Endodermal cell (in vitro differentiated cells): ENCODE results near the gene EPS8L3. TPM values are rescaled to one million over a fixed set of nuclear protein-coding genes. Genes with fewer than 3 reads are reported as not detected.

ENCODE experiments used
- DNase-seq: peaks from one replicate; pipeline ENCODE4 v3.0.0-alpha.2; 2017
- H3K27ac ChIP-seq: 2 replicates; pipeline ENCODE4 v1.5.1; 2013; ENCODE audit warnings: mild to moderate bottlenecking, low read depth, low read length, moderate library complexity
- H3K27me3 ChIP-seq: 2 replicates; pipeline ENCODE4 v1.6.1; 2013; ENCODE audit warnings: mild to moderate bottlenecking, low read length, moderate library complexity; ENCODE audit not compliant: insufficient read depth, control insufficient read depth, poor library complexity, severe bottlenecking
- H3K36me3 ChIP-seq: 2 replicates; pipeline ENCODE4 v1.7.0; 2013; ENCODE audit warnings: mild to moderate bottlenecking, low read length, moderate library complexity; ENCODE audit not compliant: control insufficient read depth, insufficient read depth
- H3K4me1 ChIP-seq: one replicate; pipeline ENCODE4 v1.7.0; 2013; ENCODE audit warnings: low read length; ENCODE audit not compliant: control insufficient read depth, insufficient read depth
- H3K4me3 ChIP-seq: 2 replicates; pipeline ENCODE4 v1.5.1; 2013; ENCODE audit warnings: mild to moderate bottlenecking, low read length, moderate library complexity
- H3K9ac ChIP-seq: 2 replicates; pipeline ENCODE4 v1.6.1; 2013; ENCODE audit warnings: mild to moderate bottlenecking, low read length, moderate library complexity; ENCODE audit not compliant: poor library complexity, severe bottlenecking; ENCODE audit errors: extremely low read depth
- H3K9me3 ChIP-seq: 2 replicates; pipeline ENCODE4 v1.6.1; 2013; ENCODE audit warnings: mild to moderate bottlenecking, low read length, moderate library complexity; ENCODE audit not compliant: control insufficient read depth
- H3K27ac Mint-ChIP-seq: 2 replicates; pipeline ENCODE4 v1.8.0; 2020; ENCODE audit warnings: mixed read lengths
- H3K27me3 Mint-ChIP-seq: 2 replicates; pipeline ENCODE4 v1.8.0; 2021; ENCODE audit warnings: mild to moderate bottlenecking, mixed read lengths; ENCODE audit not compliant: insufficient read depth
- H3K36me3 Mint-ChIP-seq: 2 replicates; pipeline ENCODE4 v1.8.0; 2020; ENCODE audit warnings: low read depth, mixed read lengths
- H3K4me1 Mint-ChIP-seq: 2 replicates; pipeline ENCODE4 v1.8.0; 2020; ENCODE audit warnings: mixed read lengths
- H3K4me3 Mint-ChIP-seq: 2 replicates; pipeline ENCODE4 v1.8.0; 2020; ENCODE audit warnings: mild to moderate bottlenecking, moderate library complexity, mixed read lengths
- H3K9me3 Mint-ChIP-seq: 2 replicates; pipeline ENCODE4 v1.8.0; 2020; ENCODE audit warnings: mild to moderate bottlenecking, mixed read lengths
- WGBS, 2 experiments: methylation state at CpG; one replicate each; pipeline versions ENCODE4 v1.1.5 to v1.1.7; 2013; ENCODE audit warnings: missing lambda C conversion rate in 2 of 2, mixed read lengths in 1 of 2; ENCODE audit not compliant: insufficient coverage in 1 of 2, insufficient read length in 1 of 2; 5-methylcytosine and 5-hydroxymethylcytosine counted together
- total RNA-seq, 2 donors: library from RNA; stranded (reverse); fragmentation: NEBNext Ultra II Directional in 1 of 2; extraction: Animal tissue kit (Norgen Biotek cat#: 25700) in 1 of 2; gene quantifications; 2 replicates in 1 of 2; 3 replicates in 1 of 2; pipeline ENCODE4 v1.2.1, GENCODE V29; 2021
- TF ChIP-seq, protein P1 (sequence below): fragments of 200-600 bp; sonication (generic); conservative IDR thresholded peaks from 2 replicates; pipeline ENCODE4 v1.5.0; 2021; ENCODE audit warnings: antibody characterized with exemption, mild to moderate bottlenecking

EPS8L3 gene
- total RNA-seq, 2 donors from 2014 or later: not detected

- peaks cover 38% of the 10 kb centered on the region for H3K4me1 Mint-ChIP-seq
- WGBS, 2 experiments: 80 to 96% methylated on average over 2 of the region's 2 CpGs
- H3K27me3 Mint-ChIP-seq: peaks cover 8% of the 10 kb centered on the region
- Histone ChIP-seq H3K27ac (no peak overlapping the region), H3K27me3 (no peaks in the 10 kb centered on the region), H3K9ac (no peak overlapping the region), H3K4me1 (no peaks in the 10 kb centered on the region), H3K9me3 (no peaks in the 10 kb centered on the region), H3K4me3 (no peak overlapping the region), H3K36me3 (no peaks in the 10 kb centered on the region)
- TF ChIP-seq, protein P1, sequence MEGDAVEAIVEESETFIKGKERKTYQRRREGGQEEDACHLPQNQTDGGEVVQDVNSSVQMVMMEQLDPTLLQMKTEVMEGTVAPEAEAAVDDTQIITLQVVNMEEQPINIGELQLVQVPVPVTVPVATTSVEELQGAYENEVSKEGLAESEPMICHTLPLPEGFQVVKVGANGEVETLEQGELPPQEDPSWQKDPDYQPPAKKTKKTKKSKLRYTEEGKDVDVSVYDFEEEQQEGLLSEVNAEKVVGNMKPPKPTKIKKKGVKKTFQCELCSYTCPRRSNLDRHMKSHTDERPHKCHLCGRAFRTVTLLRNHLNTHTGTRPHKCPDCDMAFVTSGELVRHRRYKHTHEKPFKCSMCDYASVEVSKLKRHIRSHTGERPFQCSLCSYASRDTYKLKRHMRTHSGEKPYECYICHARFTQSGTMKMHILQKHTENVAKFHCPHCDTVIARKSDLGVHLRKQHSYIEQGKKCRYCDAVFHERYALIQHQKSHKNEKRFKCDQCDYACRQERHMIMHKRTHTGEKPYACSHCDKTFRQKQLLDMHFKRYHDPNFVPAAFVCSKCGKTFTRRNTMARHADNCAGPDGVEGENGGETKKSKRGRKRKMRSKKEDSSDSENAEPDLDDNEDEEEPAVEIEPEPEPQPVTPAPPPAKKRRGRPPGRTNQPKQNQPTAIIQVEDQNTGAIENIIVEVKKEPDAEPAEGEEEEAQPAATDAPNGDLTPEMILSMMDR: no peak
- no peaks in the 10 kb centered on the region for H3K36me3 Mint-ChIP-seq
- no peak overlapping the region for H3K27ac Mint-ChIP-seq
- H3K9me3 Mint-ChIP-seq: no peaks in the 10 kb centered on the region
- H3K4me3 Mint-ChIP-seq: no peak overlapping the region
- no peak for DNase-seq
These were observed 26.6 kb upstream of the EPS8L3 start for GRCh38 chr1:109790329-109790728.

GRCh38 chr1:109789551-109790180 is 25.9 kb upstream of the EPS8L3 start:
- Histone ChIP-seq H3K27ac (no peak overlapping the region), H3K4me3 (no peak overlapping the region), H3K4me1 (no peaks in the 10 kb centered on the region), H3K27me3 (no peaks in the 10 kb centered on the region), H3K36me3 (no peaks in the 10 kb centered on the region), H3K9ac (no peak overlapping the region), H3K9me3 (no peaks in the 10 kb centered on the region)
- DNase-seq: no peak
- H3K27me3 Mint-ChIP-seq: peaks cover 11% of the 10 kb centered on the region
- H3K9me3 Mint-ChIP-seq: no peaks in the 10 kb centered on the region
- H3K4me3 Mint-ChIP-seq: no peak overlapping the region
- WGBS, 2 experiments: 92% methylated on average over 8 to 9 of the region's 9 CpGs
- H3K4me1 Mint-ChIP-seq: peaks cover 38% of the 10 kb centered on the region
- TF ChIP-seq, protein P1: no peak
- no peak overlapping the region for H3K27ac Mint-ChIP-seq
- no peaks in the 10 kb centered on the region for H3K36me3 Mint-ChIP-seq

DNA sequence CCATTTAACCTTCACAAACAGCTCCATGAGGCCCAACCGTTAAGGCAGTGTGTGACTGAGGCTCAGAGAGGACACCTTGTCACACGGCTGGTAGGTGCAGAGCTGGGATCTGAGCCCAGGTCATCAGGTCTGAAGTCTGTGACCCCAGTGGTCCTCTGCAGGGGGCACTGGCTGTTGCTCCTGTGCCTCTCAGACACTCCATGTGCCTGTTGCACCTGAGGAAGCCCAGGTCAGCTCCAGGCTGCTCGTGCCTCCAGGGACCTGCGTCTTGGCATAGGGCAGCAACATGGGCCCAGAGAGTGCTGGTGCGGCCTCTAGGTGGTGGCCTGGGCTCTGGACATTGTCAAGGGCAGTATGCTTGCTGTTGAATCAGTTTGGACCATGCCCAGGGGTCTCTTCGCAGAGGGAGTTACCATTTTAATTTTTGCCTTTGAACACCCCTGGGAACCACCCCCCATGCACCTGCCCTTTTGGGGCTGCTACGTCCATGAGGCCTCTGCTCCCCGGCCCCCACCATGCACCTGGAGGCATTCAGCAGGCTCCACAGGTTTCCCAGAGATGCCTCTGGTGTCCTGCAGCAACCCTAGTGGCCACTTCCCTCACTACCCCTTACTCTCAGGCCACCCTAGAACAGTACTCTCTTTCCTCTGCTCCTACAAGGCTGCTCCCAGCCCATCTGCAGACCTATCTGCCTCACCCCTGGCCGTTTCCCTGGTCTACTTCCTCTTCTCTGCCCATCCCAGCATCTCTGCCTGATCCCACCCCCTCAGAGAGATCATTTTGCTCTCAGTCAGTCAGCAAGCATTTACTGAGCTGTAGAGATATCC is 25.2 kb upstream of the EPS8L3 start:
- Histone ChIP-seq H3K4me1 (peaks cover under 1% of the 10 kb centered on the region), H3K9me3 (no peaks in the 10 kb centered on the region), H3K36me3 (no peaks in the 10 kb centered on the region), H3K27me3 (no peaks in the 10 kb centered on the region), H3K27ac (no peak overlapping the region), H3K9ac (no peak overlapping the region), H3K4me3 (no peak overlapping the region)
- TF ChIP-seq, protein P1: peak; percentile 78
- Mint-ChIP-seq H3K9me3 (no peaks in the 10 kb centered on the region), H3K4me1 (peaks cover 31% of the 10 kb centered on the region), H3K27me3 (peaks cover 17% of the 10 kb centered on the region), H3K36me3 (no peaks in the 10 kb centered on the region), H3K4me3 (no peak overlapping the region), H3K27ac (peak overlapping the region; percentile 59)
- WGBS, 2 experiments: 85 to 86% methylated on average over 8 to 9 of the region's 9 CpGs
- DNase-seq: peak; percentile 90
